Measurements from ENCODE around the gene LPCAT1.

Gene LPCAT1

DNA sequence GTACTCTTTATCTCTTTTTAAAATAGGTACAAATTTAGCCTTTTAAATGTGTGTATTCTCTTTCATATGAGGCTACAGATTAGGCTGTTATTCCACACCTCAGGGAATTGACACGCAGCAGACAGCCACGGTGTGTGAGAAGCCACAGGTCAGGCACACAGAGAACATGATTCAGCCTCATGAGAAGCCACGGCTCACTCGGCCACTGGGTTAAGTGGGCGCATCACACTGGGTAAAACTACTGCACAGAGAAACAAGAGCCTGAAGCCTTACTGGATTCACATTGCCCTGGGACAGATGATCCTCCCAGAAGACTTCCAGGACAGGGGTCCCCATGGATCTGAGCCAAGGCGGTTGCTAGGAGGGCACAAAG lies 28.2 kb downstream of the LPCAT1 start:
- DNase-seq (ENCODE audit: low spot score), result no peak

- no peak for DNase-seq (ENCODE audit: low spot score)
Observed at GRCh38 chr5:1494780-1495524, 28.8 kb downstream of the LPCAT1 start.

- DNase-seq (ENCODE audit: low spot score), result no peak
Observed at GRCh38 chr5:1493941-1494340, 29.8 kb downstream of the LPCAT1 start.

- no peak for DNase-seq (ENCODE audit: low spot score)
Observed at GRCh38 chr5:1493413-1493812, 30.3 kb downstream of the LPCAT1 start.

- DNase-seq (ENCODE audit: low spot score), result no peak
Observed at GRCh38 chr5:1492757-1493156, 31.0 kb downstream of the LPCAT1 start.

DNA sequence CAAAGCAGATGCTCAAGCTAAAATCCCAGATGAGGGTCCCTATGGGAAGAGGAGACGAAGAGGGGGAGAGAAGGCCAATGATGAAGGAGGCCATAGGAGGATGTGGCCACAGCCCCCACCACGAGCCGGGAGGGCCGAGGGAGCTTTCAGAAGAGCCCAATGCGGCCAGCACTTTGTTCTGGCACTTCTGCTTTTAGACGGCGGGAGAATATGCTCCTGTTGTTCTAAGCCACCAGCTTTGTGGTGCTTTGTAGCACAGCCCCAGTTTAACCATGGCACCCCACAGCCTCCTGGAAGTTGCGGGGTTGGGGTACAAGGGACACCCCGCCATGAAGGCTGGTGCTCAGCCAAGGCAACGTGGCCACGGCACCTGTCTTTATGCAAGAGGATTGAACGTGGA lies 33.4 kb downstream of the LPCAT1 start:
- DNase-seq (ENCODE audit: low spot score), result no peak

- DNase-seq (ENCODE audit: low spot score), result no peak
Observed at GRCh38 chr5:1489754-1490153, 34.0 kb downstream of the LPCAT1 start.

DNA sequence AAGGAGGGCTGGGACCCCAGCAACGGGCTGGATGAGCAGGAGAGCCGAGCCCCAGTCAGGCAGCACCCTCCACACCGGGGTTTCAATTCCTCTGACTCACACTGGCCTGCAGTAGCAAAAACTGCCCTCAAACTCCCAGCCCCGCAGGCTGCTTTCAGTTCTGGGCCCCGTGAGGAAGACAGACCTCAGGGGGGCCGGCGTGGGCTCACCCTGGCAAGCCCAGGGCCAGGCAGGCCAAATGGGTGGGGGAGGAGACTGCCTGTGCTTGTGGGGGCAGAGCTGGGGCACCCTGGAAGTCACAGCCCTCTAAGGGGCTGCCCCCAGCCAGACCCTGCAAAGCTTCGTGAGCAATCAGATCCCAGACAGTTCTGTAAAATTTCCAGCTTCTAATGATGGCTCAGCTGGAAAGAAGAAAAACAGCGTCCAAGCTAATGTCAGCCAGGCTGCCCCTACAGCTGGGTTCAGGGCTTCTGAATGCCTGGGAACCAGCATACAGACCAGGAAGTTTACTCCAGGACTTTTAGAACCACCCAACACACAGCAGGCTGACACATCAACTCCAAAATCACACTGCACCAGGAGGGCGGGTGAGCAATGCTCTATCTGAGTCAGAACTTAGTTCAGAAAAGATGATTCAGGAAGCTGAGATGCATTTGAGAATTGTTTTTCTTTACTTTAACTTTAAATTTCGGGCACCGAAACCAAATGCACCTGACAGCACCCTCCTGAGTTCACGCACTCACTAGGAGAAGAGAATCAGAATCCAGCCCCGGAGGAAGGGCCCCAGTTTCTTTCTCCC lies 34.7 kb downstream of the LPCAT1 start:
- DNase-seq (ENCODE audit: low spot score), result no peak

DNA sequence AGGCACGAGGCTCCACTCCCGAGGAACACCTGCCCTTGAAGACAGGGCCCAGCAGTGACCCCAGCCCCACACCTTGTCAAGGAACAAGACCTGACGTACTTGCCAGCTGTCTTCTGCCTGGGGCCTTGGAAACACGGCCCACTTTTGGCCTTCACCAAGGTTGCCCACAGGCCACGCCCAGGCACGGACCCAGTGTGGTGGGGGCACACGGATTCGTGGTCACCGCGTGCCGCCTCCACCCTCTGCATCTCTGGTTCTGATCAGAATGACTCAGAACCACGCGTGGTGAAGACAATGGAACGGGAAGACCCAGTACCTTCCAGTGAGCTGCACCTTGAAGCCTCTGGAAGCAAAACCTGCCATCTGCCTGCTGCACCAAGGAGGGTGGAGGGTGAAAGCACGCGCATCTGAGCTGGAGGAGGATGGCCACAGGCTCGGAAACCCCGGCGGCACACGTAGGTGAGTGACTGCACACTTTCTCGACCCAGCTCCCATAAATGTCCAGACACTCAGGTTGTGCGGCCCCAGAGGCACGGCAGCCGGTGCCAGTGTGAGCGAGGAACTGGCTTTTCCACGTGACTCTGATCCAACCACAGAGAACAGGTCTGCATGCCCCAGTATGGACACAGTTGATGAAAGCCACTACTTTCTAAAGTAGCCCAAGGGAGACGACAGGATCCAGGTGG lies 36.5 kb downstream of the LPCAT1 start:
- DNase-seq (ENCODE audit: low spot score), result no peak

DNA sequence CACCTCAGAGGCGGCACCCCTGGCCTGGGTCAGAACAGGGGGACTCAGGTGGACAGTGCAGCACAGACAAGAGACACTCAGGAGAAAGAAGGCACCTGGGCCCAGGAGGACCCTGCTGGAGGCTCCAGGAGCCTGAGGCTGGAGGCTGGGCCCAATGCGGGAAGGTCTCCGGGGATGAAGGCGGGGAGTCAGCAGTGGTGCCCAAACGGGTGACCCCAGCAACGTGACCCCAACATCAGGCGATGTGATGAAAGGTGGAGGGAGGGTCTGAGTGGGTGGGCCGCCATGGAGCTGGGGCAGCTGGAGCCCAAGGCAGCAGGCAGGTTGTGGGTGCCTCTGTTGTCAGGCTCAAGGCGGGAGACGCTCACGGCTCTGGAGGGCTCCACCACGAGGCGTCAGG lies 37.5 kb downstream of the LPCAT1 start:
- no peak for DNase-seq (ENCODE audit: low spot score)

DNA sequence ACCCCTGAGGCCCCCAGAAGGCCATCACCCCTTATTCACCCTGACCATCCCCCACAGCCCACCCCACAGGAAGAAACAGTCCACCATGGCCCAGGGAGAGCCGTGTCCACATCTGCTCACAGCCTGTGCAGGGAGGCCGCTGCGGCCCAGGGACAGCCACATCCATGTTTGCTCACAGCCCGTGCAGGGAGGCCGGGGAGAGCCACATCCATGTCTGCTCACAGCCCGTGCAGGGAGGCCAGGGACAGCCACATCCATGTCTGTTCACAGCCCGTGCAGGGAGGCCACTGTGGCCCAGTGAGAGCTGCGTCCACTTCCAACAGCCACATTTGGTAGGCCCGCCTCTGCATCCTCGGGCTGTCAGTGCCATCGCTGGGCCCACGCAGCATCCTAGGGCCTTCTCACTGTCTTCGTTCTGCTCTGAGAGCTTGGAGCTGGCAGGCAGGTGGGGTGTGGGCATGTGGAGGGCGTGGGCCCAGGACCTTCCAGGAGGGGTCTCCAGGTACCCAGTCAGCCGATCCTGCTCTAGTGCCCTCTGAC lies 38.1 kb downstream of the LPCAT1 start:
- no peak for DNase-seq (ENCODE audit: low spot score)

GRCh38 chr5:1484730-1485578 lies 38.8 kb downstream of the LPCAT1 start:
- no peak for DNase-seq (ENCODE audit: low spot score)

DNA sequence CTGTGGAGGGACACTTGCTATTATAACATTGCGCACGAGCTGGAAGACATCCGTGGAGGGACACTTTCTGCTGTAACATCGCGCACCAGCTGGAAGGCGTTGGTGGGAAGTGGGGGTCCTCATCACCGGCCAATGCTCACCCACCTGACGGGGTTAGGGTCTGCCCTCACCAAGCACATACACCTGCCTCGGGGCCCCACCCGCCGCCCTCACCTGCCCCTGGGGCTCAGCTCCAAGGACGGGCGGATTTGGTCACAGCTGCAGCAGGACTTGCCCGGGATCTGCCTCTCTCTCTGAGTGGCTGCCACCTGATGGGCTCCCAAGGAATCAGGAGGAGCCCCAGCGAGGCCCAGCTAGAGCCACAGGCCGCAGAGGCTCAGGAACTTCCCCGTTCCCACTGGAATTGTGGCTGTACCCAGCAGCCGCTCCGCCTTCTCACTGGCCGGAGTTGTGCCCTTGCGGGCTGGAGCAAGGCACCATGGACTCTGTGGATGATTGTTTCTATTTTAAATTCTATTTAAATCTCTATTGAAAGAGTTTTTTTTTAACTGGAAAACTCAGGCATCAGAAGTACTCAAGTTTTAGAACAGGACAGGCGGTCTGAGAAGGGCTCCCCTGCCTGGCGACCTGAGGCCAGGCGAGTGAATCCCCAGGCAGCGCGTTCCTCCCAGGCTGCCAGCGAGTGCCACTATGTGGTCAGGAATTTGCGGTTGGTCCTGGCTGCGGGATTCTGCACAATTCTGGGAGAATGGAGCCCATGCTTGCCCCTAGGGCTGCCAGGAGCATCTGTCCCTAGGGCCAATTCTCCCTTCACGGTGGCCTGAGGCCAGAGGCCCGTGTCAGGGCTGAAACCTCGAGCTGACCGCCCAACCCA lies 39.7 kb downstream of the LPCAT1 start:
- no peak for DNase-seq (ENCODE audit: low spot score)

GRCh38 chr5:1483064-1483463 lies 40.7 kb downstream of the LPCAT1 start:
- DNase-seq (ENCODE audit: low spot score), result no peak

DNA sequence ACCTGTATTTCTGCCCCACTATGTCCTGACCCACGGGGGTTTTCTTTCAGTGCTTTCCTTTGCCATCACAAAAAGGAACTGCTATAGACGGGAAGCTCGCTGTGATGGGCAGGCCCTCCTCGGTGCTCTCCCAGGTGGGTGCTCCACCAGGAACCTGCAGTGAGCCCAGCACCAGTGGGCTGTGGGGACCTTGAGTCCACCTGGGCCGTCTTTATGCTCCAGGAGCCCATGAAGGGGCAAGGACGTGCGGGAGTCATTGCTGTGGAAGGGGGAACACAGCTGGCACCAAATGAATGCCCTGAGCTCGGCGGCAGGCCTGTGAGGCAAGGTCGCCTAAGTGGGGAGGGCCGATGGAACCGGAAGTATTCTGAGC lies 41.8 kb downstream of the LPCAT1 start:
- DNase-seq (ENCODE audit: low spot score), result no peak

GRCh38 chr5:1481266-1481958 lies 42.3 kb downstream of the LPCAT1 start:
- no peak for DNase-seq (ENCODE audit: low spot score)

DNA sequence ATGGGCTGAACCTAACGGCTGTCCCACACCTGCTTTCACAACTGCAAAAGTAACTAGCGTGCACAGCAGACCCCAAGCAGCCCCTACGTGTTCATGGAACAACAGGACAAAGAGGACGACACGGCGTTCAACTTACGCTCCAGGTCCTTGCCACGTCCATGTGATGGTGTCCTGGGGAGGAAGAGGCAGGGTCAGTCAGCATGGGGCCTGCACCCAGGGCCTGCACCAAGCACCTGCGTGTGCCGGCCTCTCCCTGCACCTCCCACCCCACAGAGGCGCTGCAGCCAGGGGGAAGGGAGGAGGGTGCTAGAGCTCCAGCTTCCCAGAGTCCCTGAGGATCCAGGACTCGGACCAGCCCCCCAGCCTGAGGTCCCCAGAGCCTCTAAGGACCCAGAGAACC lies 43.0 kb downstream of the LPCAT1 start:
- DNase-seq (ENCODE audit: low spot score), result no peak

- DNase-seq (ENCODE audit: low spot score), result no peak
Observed at GRCh38 chr5:1480217-1480616, 43.5 kb downstream of the LPCAT1 start.

DNA sequence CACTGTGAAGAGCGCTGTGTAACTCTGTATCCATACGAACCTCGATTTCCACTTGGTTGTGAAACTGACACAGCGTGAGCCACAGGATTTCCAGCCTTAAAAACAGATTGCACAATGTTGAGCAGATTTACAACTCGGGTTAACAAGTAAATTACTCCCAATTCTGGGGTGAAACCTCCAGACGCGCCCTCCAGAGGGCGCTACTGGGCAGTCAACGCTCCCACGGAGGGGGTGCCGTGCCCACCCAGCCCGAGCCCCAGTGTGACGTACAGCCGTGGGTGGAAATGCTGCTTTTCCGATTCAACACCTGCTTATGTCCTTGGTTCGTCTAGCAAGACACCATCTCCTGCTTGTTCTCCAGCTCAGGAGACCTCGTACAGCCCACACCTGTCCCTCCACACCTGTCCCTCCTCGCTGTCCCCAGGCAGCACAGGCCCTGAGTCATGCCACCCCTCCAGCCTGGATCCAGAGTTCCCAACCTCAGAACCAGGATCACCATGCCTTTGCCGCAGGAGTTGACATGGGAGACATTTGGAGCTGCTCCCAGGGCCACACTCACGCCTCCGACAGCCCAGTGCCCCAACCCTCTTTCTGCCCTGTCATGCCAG lies 44.1 kb downstream of the LPCAT1 start:
- peak; percentile 80 for DNase-seq (ENCODE audit: low spot score)

- DNase-seq (ENCODE audit: low spot score), result no peak
Observed at GRCh38 chr5:1479066-1479465, 44.7 kb downstream of the LPCAT1 start.
